Endothelial cell (in vitro differentiated cells): ENCODE results near the gene SEMA3G. TPM values are rescaled to one million over a fixed set of nuclear protein-coding genes. Genes with fewer than 3 reads are reported as not detected.
A peak's percentile ranks its signal among the peaks of the same experiment; 100 is the strongest.

Experiments used
- DNase-seq: peaks from one replicate; pipeline ENCODE4 v3.0.0; 2021; ENCODE audit warnings: low spot score
- H3K27ac Mint-ChIP-seq: one replicate; pipeline ENCODE4 v1.8.0; 2021; ENCODE audit warnings: mixed read lengths, inconsistent platforms; ENCODE audit not compliant: unreplicated experiment
- H3K27me3 Mint-ChIP-seq: one replicate; pipeline ENCODE4 v1.8.0; 2021; ENCODE audit warnings: mild to moderate bottlenecking, moderate library complexity, mixed read lengths, inconsistent platforms; ENCODE audit not compliant: unreplicated experiment
- H3K36me3 Mint-ChIP-seq: one replicate; pipeline ENCODE4 v1.8.0; 2021; ENCODE audit warnings: mild to moderate bottlenecking, low read depth, mixed read lengths, inconsistent platforms; ENCODE audit not compliant: unreplicated experiment
- H3K4me1 Mint-ChIP-seq: one replicate; pipeline ENCODE4 v1.8.0; 2021; ENCODE audit warnings: mild to moderate bottlenecking, mixed read lengths, inconsistent platforms; ENCODE audit not compliant: unreplicated experiment
- H3K4me3 Mint-ChIP-seq: one replicate; pipeline ENCODE4 v1.8.0; 2021; ENCODE audit warnings: mild to moderate bottlenecking, mixed read lengths, inconsistent platforms; ENCODE audit not compliant: unreplicated experiment
- H3K9me3 Mint-ChIP-seq: one replicate; pipeline ENCODE4 v1.8.0; 2021; ENCODE audit warnings: mixed read lengths, inconsistent platforms; ENCODE audit not compliant: unreplicated experiment
- total RNA-seq: library from RNA; stranded (reverse); fragmentation: NEBNext Ultra II Directional; extraction: Animal tissue kit (Norgen Biotek cat#: 25700); gene quantifications from one replicate; pipeline ENCODE4 v1.2.1, GENCODE V29; 2021; ENCODE audit not compliant: unreplicated experiment
- TF ChIP-seq, protein P1 (sequence below): fragments of 200-600 bp; sonication (generic); IDR thresholded peaks from one replicate; pipeline ENCODE4 v1.5.0; 2021; ENCODE audit warnings: antibody characterized with exemption; ENCODE audit not compliant: unreplicated experiment

The SEMA3G gene
- total RNA-seq, 1 donor from 2014 or later, result 175 TPM

DNA sequence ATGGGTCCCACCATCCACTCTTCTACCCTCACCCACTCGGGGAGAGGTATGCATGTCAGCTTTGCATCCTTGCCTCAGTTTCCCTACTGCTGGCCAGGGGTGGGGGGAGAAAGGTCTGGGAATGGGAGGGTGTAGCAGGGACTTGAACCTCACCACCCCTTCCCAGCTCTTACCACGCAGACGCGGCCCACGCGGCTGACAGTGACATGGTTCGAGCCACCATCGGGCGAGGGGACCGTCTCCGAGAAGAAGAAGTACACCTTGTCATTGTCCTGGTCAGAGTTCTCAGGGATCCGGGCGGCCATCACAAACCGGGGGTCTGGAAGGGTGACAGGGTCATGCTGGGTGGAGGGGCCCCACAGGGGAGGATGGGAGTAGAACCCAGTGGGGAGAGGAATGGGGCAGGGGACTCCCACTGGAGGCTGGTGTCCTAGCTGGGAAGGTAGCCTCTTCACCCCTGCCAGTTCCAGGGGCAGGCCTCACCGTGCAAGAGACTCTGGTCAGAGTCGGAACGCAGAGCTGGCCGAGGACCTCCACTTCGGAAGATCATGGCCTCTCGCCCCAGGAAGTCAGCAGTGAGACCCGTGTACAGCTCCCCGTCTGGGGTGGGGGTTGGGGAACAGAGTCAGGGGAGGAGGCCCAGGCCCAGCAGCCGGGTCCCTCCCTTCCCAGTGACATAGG, 3.7 kb downstream of the SEMA3G start:
- peaks cover 15% of the 10 kb centered on the region for H3K36me3 Mint-ChIP-seq
- no peak for DNase-seq
- H3K9me3 Mint-ChIP-seq, result no peaks in the 10 kb centered on the region

DNA sequence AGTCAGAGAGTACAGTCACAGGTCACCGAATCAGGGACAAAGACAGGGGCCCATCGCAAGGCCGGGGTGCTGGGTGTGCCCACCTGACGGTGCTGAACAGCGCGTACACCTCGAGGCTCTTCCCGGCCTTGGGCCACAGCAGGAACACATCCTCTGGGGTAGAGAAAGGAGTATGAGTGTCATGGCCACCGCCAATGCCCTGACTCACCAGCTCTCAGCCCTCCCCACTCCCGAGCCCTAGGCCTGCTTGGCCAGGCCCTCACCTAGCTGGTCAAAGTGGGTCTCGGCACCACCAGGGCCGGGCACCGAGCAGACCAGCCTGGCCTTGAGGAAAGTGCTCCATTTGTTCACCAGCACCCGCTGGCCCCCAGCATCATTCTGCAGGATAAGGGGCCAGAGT, 4.2 kb downstream of the SEMA3G start:
- no peak for DNase-seq

More for the DNA sequence above, 3.7 kb downstream of the SEMA3G start:
- H3K4me1 Mint-ChIP-seq, result peaks cover 34% of the 10 kb centered on the region
- peaks cover 7% of the 10 kb centered on the region for H3K27me3 Mint-ChIP-seq
- TF ChIP-seq, protein P1, sequence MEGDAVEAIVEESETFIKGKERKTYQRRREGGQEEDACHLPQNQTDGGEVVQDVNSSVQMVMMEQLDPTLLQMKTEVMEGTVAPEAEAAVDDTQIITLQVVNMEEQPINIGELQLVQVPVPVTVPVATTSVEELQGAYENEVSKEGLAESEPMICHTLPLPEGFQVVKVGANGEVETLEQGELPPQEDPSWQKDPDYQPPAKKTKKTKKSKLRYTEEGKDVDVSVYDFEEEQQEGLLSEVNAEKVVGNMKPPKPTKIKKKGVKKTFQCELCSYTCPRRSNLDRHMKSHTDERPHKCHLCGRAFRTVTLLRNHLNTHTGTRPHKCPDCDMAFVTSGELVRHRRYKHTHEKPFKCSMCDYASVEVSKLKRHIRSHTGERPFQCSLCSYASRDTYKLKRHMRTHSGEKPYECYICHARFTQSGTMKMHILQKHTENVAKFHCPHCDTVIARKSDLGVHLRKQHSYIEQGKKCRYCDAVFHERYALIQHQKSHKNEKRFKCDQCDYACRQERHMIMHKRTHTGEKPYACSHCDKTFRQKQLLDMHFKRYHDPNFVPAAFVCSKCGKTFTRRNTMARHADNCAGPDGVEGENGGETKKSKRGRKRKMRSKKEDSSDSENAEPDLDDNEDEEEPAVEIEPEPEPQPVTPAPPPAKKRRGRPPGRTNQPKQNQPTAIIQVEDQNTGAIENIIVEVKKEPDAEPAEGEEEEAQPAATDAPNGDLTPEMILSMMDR, result no peak
- no peak overlapping the region for H3K27ac Mint-ChIP-seq
- no peak overlapping the region for H3K4me3 Mint-ChIP-seq

DNA sequence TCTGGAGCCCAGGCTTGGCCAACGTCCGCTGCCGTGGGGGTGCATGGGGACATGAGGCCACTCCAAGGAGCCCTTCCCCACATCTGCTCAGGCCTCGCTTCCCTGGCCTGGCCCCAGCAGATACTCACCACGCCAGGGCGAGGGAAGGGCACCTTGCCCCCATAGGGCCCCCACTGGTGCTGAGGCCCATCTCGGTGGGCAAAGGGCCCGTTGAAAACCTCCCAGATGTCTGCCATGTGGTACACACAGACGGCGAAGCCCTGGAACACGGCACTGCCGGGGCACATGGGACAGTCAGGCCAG, 4.7 kb downstream of the SEMA3G start:
- Mint-ChIP-seq H3K27me3 (peaks cover 7% of the 10 kb centered on the region), H3K4me3 (peak overlapping the region; percentile 56), H3K4me1 (peaks cover 38% of the 10 kb centered on the region), H3K9me3 (no peaks in the 10 kb centered on the region), H3K27ac (no peak overlapping the region), H3K36me3 (peaks cover 18% of the 10 kb centered on the region)
- TF ChIP-seq, protein P1, result no peak
- DNase-seq, result no peak

More for the DNA sequence above, 4.2 kb downstream of the SEMA3G start:
- TF ChIP-seq, protein P1, result no peak
- H3K27ac Mint-ChIP-seq, result no peak overlapping the region
- H3K4me1 Mint-ChIP-seq, result peaks cover 38% of the 10 kb centered on the region
- H3K4me3 Mint-ChIP-seq, result peak overlapping the region; percentile 56
- H3K9me3 Mint-ChIP-seq, result no peaks in the 10 kb centered on the region
- H3K36me3 Mint-ChIP-seq, result peaks cover 18% of the 10 kb centered on the region
- H3K27me3 Mint-ChIP-seq, result peaks cover 7% of the 10 kb centered on the region

DNA sequence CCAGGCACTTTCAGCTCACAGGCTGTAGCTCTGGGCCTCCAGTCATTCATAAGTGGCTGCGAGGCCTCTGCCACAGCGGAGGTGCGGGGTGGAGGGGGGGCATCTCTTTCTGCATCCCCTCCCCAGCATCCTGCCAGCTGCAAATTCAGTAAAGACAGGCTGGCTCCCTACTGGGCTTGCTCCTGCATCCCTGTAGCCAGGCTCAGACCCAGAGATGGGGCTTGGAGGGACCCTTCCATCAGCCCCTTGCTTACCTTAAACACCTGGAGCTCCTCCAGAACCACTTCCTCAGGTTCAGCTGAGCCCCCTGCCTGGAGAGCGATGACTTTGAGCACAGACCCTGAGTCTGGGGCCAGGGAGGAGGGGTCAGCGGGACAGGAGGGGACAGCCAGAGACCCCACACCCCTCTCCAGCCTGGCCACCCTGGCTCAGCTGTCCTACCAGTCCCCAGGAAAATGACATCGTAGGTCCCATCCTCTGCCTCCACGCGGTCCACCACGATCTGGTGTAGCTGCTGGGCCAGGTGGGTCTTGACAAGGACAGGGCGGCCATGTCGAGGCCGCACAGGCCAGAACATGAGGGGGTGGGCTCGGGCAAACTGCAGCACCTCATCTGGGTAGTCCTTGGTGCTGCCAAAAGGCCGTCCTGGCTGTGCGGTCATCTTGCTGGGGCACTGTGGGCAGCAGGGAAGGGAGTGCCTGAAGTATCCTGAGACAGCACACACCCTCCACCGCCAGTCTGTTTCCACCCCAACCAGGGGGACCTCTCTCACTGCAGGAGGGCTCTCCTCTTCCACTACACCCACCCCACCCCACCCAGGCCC, 5.3 kb downstream of the SEMA3G start:
- Mint-ChIP-seq H3K27me3 (peaks cover 7% of the 10 kb centered on the region), H3K27ac (no peak overlapping the region), H3K36me3 (peaks cover 19% of the 10 kb centered on the region), H3K9me3 (no peaks in the 10 kb centered on the region), H3K4me3 (no peak overlapping the region), H3K4me1 (peaks cover 40% of the 10 kb centered on the region)
- TF ChIP-seq, protein P1, result no peak
- DNase-seq, result no peak
